ENCODE data around the gene MARF1. TPM values are rescaled to one million over a fixed set of nuclear protein-coding genes. Genes with fewer than 3 reads are reported as not detected.

MARF1 gene
- total RNA-seq, 1 donor from 2014 or later = 13.4 TPM

- TF ChIP-seq EZH2 (IDR thresholded peaks at IDR 0.05) (no peak), CTCF (IDR thresholded peaks at IDR 0.05) (no peak), EZH2phosphoT487 (IDR thresholded peaks at IDR 0.05) (no peak)
- Histone ChIP-seq H2AFZ (replicated peaks) (no peak overlapping the region), H3K4me2 (no peak overlapping the region), H3K4me1 (no peaks in the 10 kb centered on the region), H4K20me1 (ENCODE audit: low read depth) (no peaks in the 10 kb centered on the region), H3F3A (ENCODE audit: low read depth) (no peaks in the 10 kb centered on the region), H3K4me3 (no peak overlapping the region), H3K36me3 (no peaks in the 10 kb centered on the region), H3K9me3 (ENCODE audit: low read depth) (no peaks in the 10 kb centered on the region), H3K79me2 (ENCODE audit: low read depth) (no peaks in the 10 kb centered on the region), H3K27ac (no peak overlapping the region), H3K27me3 (no peaks in the 10 kb centered on the region), H3K9ac (no peak overlapping the region)
- DNase-seq (ENCODE audit: low spot score) = no peak
- no peak overlapping the region for H3K27ac Mint-ChIP-seq
- no peaks in the 10 kb centered on the region for H3K9me3 Mint-ChIP-seq
- peaks cover 3% of the 10 kb centered on the region for H3K4me1 Mint-ChIP-seq
- no peak overlapping the region for H3K4me3 Mint-ChIP-seq
- peaks cover 2% of the 10 kb centered on the region for H3K27me3 Mint-ChIP-seq (ENCODE audit: insufficient read depth, low read depth)
- H3K36me3 Mint-ChIP-seq = peaks cover 29% of the 10 kb centered on the region
Measured at GRCh38 chr16:15618392-15618791, 24.6 kb downstream of the MARF1 start.

- TF ChIP-seq EZH2phosphoT487 (IDR thresholded peaks at IDR 0.05) = no peak
- Histone ChIP-seq H3K4me1 (no peaks in the 10 kb centered on the region), H3K9me3 (ENCODE audit: low read depth) (no peaks in the 10 kb centered on the region), H3K36me3 (no peaks in the 10 kb centered on the region), H3K4me2 (no peak overlapping the region), H2AFZ (replicated peaks) (no peak overlapping the region), H3K9ac (no peak overlapping the region), H3F3A (ENCODE audit: low read depth) (no peaks in the 10 kb centered on the region), H3K4me3 (no peak overlapping the region), H3K79me2 (ENCODE audit: low read depth) (no peaks in the 10 kb centered on the region), H3K27me3 (no peaks in the 10 kb centered on the region), H4K20me1 (ENCODE audit: low read depth) (no peaks in the 10 kb centered on the region), H3K27ac (no peak overlapping the region)
- peaks cover 31% of the 10 kb centered on the region for H3K36me3 Mint-ChIP-seq
- H3K4me1 Mint-ChIP-seq = peaks cover 3% of the 10 kb centered on the region
- H3K27me3 Mint-ChIP-seq (ENCODE audit: insufficient read depth, low read depth) = peaks cover 2% of the 10 kb centered on the region
- no peak overlapping the region for H3K27ac Mint-ChIP-seq
- no peak overlapping the region for H3K4me3 Mint-ChIP-seq
- no peaks in the 10 kb centered on the region for H3K9me3 Mint-ChIP-seq
- DNase-seq (ENCODE audit: low spot score) = no peak
Measured at GRCh38 chr16:15617901-15618300, 25.1 kb downstream of the MARF1 start.

GRCh38 chr16:15616475-15617165, 26.3 kb downstream of the MARF1 start:
- Mint-ChIP-seq H3K4me1 (peaks cover 3% of the 10 kb centered on the region), H3K36me3 (peaks cover 37% of the 10 kb centered on the region), H3K27me3 (ENCODE audit: insufficient read depth, low read depth) (peaks cover 2% of the 10 kb centered on the region), H3K27ac (no peak overlapping the region), H3K4me3 (no peak overlapping the region), H3K9me3 (no peaks in the 10 kb centered on the region)
- no peak overlapping the region for H3K9ac ChIP-seq
- H3K27me3 ChIP-seq = no peaks in the 10 kb centered on the region
- H3K9me3 ChIP-seq (ENCODE audit: low read depth) = no peaks in the 10 kb centered on the region
- no peak overlapping the region for H3K4me2 ChIP-seq
- H4K20me1 ChIP-seq (ENCODE audit: low read depth) = no peaks in the 10 kb centered on the region
- no peak for TF ChIP-seq EZH2 (IDR thresholded peaks at IDR 0.05)
- TF ChIP-seq EZH2phosphoT487 (IDR thresholded peaks at IDR 0.05) = no peak
- no peaks in the 10 kb centered on the region for H3K79me2 ChIP-seq (ENCODE audit: low read depth)
- H3F3A ChIP-seq (ENCODE audit: low read depth) = no peaks in the 10 kb centered on the region
- no peak overlapping the region for H3K4me3 ChIP-seq
- H3K27ac ChIP-seq = no peak overlapping the region
- DNase-seq (ENCODE audit: low spot score) = no peak
- no peak overlapping the region for H2AFZ ChIP-seq (replicated peaks)
- H3K36me3 ChIP-seq = no peaks in the 10 kb centered on the region
- H3K4me1 ChIP-seq = no peaks in the 10 kb centered on the region

GRCh38 chr16:15616012-15616411, 26.9 kb downstream of the MARF1 start:
- H4K20me1 ChIP-seq (ENCODE audit: low read depth) = no peaks in the 10 kb centered on the region
- H3K4me3 ChIP-seq = no peak overlapping the region
- H3F3A ChIP-seq (ENCODE audit: low read depth) = no peaks in the 10 kb centered on the region
- no peaks in the 10 kb centered on the region for H3K4me1 ChIP-seq
- H3K36me3 Mint-ChIP-seq = peaks cover 38% of the 10 kb centered on the region
- TF ChIP-seq EZH2 (IDR thresholded peaks at IDR 0.05) (no peak), EZH2phosphoT487 (IDR thresholded peaks at IDR 0.05) (no peak), CTCF (IDR thresholded peaks at IDR 0.05) (no peak)
- H3K9me3 ChIP-seq (ENCODE audit: low read depth) = no peaks in the 10 kb centered on the region
- no peak overlapping the region for H3K4me3 Mint-ChIP-seq
- H3K27ac ChIP-seq = no peak overlapping the region
- peaks cover 2% of the 10 kb centered on the region for H3K27me3 Mint-ChIP-seq (ENCODE audit: insufficient read depth, low read depth)
- no peak overlapping the region for H3K4me2 ChIP-seq
- no peaks in the 10 kb centered on the region for H3K36me3 ChIP-seq
- H3K4me1 Mint-ChIP-seq = peaks cover 3% of the 10 kb centered on the region
- H3K9me3 Mint-ChIP-seq = no peaks in the 10 kb centered on the region
- no peak overlapping the region for H3K9ac ChIP-seq
- H3K79me2 ChIP-seq (ENCODE audit: low read depth) = no peaks in the 10 kb centered on the region
- H2AFZ ChIP-seq (replicated peaks) = no peak overlapping the region
- no peak overlapping the region for H3K27ac Mint-ChIP-seq
- no peaks in the 10 kb centered on the region for H3K27me3 ChIP-seq
- no peak for DNase-seq (ENCODE audit: low spot score)

Data from neural progenitor cell (in vitro differentiated cells).